ENCODE results near the gene XRCC4. TPM values are rescaled to one million over a fixed set of nuclear protein-coding genes. Genes with fewer than 3 reads are reported as not detected.

XRCC4 gene
- total RNA-seq, 1 experiment from 2014 or later: 24.6 TPM

DNA sequence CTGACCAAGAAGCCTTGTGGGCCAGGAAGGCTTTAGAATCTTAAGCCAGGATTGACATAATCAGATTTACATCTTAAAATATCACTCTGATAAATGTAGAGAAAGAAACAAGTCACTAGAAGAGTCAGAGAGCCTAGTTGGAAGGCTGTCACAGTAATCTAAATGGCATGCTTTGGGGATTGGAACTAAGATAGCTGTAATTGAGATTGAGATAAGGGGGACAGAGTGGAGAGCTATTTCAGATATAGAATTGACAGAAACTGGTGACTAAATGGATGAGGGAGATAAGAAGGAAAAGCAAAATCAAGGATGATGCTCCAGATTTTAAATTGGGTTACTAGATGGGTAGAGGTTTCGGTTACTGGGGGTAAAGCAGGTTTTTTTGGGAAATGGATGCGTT lies 100.5 kb downstream of the XRCC4 start (continued):
- TF ChIP-seq, protein P1, sequence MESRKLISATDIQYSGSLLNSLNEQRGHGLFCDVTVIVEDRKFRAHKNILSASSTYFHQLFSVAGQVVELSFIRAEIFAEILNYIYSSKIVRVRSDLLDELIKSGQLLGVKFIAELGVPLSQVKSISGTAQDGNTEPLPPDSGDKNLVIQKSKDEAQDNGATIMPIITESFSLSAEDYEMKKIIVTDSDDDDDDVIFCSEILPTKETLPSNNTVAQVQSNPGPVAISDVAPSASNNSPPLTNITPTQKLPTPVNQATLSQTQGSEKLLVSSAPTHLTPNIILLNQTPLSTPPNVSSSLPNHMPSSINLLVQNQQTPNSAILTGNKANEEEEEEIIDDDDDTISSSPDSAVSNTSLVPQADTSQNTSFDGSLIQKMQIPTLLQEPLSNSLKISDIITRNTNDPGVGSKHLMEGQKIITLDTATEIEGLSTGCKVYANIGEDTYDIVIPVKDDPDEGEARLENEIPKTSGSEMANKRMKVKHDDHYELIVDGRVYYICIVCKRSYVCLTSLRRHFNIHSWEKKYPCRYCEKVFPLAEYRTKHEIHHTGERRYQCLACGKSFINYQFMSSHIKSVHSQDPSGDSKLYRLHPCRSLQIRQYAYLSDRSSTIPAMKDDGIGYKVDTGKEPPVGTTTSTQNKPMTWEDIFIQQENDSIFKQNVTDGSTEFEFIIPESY (IDR thresholded peaks at IDR 0.05; ENCODE audit: extremely low read depth, insufficient replicate concordance, low read length): no peak
- no peak for TF ChIP-seq ZFX (IDR thresholded peaks at IDR 0.05)
- TF ChIP-seq FOSL1 (IDR thresholded peaks at IDR 0.05; ENCODE audit: low read depth): no peak
- no peak for TF ChIP-seq CBX3 (IDR thresholded peaks at IDR 0.05; ENCODE audit: low read depth)

DNA sequence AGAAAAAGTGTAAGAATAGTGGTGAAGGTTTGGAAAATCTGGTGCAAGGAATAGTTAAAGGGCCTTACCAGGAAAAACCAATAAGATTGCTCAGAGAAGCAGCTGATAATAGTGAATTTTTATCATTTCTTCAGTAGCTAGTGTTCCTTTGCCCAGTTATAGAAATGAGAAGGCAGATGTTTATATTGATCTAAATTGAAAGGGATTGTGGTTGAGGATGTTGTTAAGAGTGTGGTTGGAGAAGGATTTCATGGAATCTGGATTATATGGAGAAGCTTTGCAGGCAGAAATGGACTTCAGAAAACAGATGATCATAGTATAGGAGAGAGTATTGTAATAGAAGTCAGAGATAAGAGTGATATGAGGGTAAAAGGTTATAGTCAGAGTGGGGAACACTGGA lies 102.6 kb downstream of the XRCC4 start:
- Histone ChIP-seq H3K4me1 (ENCODE audit: control insufficient read depth in 1 of 2, insufficient read depth in 2 of 2, low read length in 2 of 2) (no peaks in the 10 kb centered on the region), H3K4me3 (replicated peaks in 1 of 2; ENCODE audit: low read depth in 1 of 2, low read length in 2 of 2) (no peak overlapping the region), H3K9me3 (ENCODE audit: control insufficient read depth in 1 of 2, insufficient read depth in 1 of 2, low read depth in 1 of 2, low read length in 2 of 2) (no peaks in the 10 kb centered on the region), H3K79me2 (ENCODE audit: insufficient read depth, low read length) (no peaks in the 10 kb centered on the region), H4K20me1 (ENCODE audit: insufficient read depth) (no peaks in the 10 kb centered on the region), H3K9ac (ENCODE audit: low read length) (no peak overlapping the region), H3K4me2 (ENCODE audit: low read length) (no peak overlapping the region), H3K36me3 (ENCODE audit: control insufficient read depth in 1 of 2, insufficient read depth in 2 of 2, low read length in 2 of 2) (no peaks in the 10 kb centered on the region), H3K9me2 (ENCODE audit: insufficient read depth) (no peaks in the 10 kb centered on the region; the same call in 1 of the 2 replicates), H3K27ac (ENCODE audit: low read depth, low read length) (no peak overlapping the region), H2AFZ (ENCODE audit: low read depth, low read length, poor library complexity, severe bottlenecking) (no peak overlapping the region), H3K27me3 (ENCODE audit: insufficient read depth, low read length) (no peaks in the 10 kb centered on the region)
- intact Hi-C loops (cut with micrococcal nuclease): no loop called here
- CTCF ChIA-PET: no interaction called here
- RAD21 ChIA-PET (ENCODE audit: low non-redundant PET in 1 of 2, low total read pairs in 2 of 2, uncharacterized antibody in 2 of 2, unreplicated experiment in 2 of 2): no interaction called here
- no peak for ATAC-seq
- POLR2A ChIA-PET: no interaction called here
- TF ChIP-seq EZH2phosphoT487 (IDR thresholded peaks at IDR 0.05; ENCODE audit: borderline replicate concordance) (no peak), SIN3A (IDR thresholded peaks at IDR 0.05; ENCODE audit: low read depth) (no peak), SP1 (IDR thresholded peaks at IDR 0.05; ENCODE audit: low read depth) (no peak), SRF (IDR thresholded peaks at IDR 0.05; ENCODE audit: low read depth) (no peak), FOSL1 (IDR thresholded peaks at IDR 0.05; ENCODE audit: low read depth) (no peak), YY1 (IDR thresholded peaks at IDR 0.05; ENCODE audit: extremely low read depth, insufficient replicate concordance, low read depth, low read length) (no peak), JUND (IDR thresholded peaks at IDR 0.05) (no peak), ZFX (IDR thresholded peaks at IDR 0.05) (no peak), CBX3 (IDR thresholded peaks at IDR 0.05; ENCODE audit: low read depth) (no peak), EZH2 (IDR thresholded peaks at IDR 0.05) (no peak), TCF7L2 (IDR thresholded peaks at IDR 0.05; ENCODE audit: borderline replicate concordance, extremely low read depth, insufficient read depth, insufficient read length) (no peak), RAD21 (IDR thresholded peaks at IDR 0.05; ENCODE audit: low read depth) (no peak)
- TF ChIP-seq, protein P2, sequence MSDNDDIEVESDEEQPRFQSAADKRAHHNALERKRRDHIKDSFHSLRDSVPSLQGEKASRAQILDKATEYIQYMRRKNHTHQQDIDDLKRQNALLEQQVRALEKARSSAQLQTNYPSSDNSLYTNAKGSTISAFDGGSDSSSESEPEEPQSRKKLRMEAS (IDR thresholded peaks at IDR 0.05): no peak
- TF ChIP-seq, protein P1 (IDR thresholded peaks at IDR 0.05; ENCODE audit: extremely low read depth, insufficient replicate concordance, low read length): no peak
- TF ChIP-seq, protein P3, sequence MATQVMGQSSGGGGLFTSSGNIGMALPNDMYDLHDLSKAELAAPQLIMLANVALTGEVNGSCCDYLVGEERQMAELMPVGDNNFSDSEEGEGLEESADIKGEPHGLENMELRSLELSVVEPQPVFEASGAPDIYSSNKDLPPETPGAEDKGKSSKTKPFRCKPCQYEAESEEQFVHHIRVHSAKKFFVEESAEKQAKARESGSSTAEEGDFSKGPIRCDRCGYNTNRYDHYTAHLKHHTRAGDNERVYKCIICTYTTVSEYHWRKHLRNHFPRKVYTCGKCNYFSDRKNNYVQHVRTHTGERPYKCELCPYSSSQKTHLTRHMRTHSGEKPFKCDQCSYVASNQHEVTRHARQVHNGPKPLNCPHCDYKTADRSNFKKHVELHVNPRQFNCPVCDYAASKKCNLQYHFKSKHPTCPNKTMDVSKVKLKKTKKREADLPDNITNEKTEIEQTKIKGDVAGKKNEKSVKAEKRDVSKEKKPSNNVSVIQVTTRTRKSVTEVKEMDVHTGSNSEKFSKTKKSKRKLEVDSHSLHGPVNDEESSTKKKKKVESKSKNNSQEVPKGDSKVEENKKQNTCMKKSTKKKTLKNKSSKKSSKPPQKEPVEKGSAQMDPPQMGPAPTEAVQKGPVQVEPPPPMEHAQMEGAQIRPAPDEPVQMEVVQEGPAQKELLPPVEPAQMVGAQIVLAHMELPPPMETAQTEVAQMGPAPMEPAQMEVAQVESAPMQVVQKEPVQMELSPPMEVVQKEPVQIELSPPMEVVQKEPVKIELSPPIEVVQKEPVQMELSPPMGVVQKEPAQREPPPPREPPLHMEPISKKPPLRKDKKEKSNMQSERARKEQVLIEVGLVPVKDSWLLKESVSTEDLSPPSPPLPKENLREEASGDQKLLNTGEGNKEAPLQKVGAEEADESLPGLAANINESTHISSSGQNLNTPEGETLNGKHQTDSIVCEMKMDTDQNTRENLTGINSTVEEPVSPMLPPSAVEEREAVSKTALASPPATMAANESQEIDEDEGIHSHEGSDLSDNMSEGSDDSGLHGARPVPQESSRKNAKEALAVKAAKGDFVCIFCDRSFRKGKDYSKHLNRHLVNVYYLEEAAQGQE (IDR thresholded peaks at IDR 0.05; ENCODE audit: low read depth): no peak
- no TSS peak for BruUV-seq (replicated peaks)
- no peak for DNase-seq (ENCODE audit: low read depth, low spot score)
